Measurements from ENCODE around the gene BMPER. TPM values are rescaled to one million over a fixed set of nuclear protein-coding genes. Genes with fewer than 3 reads are reported as not detected.

BMPER gene
- total RNA-seq, 3 donors from 2014 or later (not counting 1 experiment from before 2014, with no cell fraction given) = 0.32 to 0.64 (median 0.50) TPM

- H3K27me3 Mint-ChIP-seq (ENCODE audit: low read depth in 2 of 2) = peaks cover 0 to 2% of the 10 kb centered on the region in 2 donors
- H3K27ac Mint-ChIP-seq = no peak overlapping the region
- intact Hi-C loops (cut with micrococcal nuclease) = no loop called here
- Histone ChIP-seq H3K4me3 (ENCODE audit: low read length) (no peak overlapping the region), H3K4me1 (ENCODE audit: control insufficient read depth, insufficient read depth, low read length) (no peaks in the 10 kb centered on the region), H3K36me3 (ENCODE audit: control insufficient read depth, insufficient read depth, low read length) (no peaks in the 10 kb centered on the region), H3K9me3 (ENCODE audit: control insufficient read depth, insufficient read depth, low read length) (no peaks in the 10 kb centered on the region), H3K27me3 (ENCODE audit: control insufficient read depth, insufficient read depth, low read length) (no peaks in the 10 kb centered on the region), H3K27ac (ENCODE audit: low read length) (no peak overlapping the region)
- 75% methylated on average over 5 of the region's 7 CpGs for WGBS (ENCODE audit: insufficient coverage)
- no peak for ATAC-seq
- peaks cover 0 to 2% of the 10 kb centered on the region in 2 donors for H3K9me3 Mint-ChIP-seq
- no peak for DNase-seq
- no peaks in the 10 kb centered on the region for H3K36me3 Mint-ChIP-seq
- H3K4me1 Mint-ChIP-seq = no peaks in the 10 kb centered on the region
- TF ChIP-seq, protein P1, sequence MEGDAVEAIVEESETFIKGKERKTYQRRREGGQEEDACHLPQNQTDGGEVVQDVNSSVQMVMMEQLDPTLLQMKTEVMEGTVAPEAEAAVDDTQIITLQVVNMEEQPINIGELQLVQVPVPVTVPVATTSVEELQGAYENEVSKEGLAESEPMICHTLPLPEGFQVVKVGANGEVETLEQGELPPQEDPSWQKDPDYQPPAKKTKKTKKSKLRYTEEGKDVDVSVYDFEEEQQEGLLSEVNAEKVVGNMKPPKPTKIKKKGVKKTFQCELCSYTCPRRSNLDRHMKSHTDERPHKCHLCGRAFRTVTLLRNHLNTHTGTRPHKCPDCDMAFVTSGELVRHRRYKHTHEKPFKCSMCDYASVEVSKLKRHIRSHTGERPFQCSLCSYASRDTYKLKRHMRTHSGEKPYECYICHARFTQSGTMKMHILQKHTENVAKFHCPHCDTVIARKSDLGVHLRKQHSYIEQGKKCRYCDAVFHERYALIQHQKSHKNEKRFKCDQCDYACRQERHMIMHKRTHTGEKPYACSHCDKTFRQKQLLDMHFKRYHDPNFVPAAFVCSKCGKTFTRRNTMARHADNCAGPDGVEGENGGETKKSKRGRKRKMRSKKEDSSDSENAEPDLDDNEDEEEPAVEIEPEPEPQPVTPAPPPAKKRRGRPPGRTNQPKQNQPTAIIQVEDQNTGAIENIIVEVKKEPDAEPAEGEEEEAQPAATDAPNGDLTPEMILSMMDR (IDR thresholded peaks at IDR 0.05) = no peak
- H3K4me3 Mint-ChIP-seq = no peak overlapping the region
Measured at GRCh38 chr7:34074421-34074820, 169.1 kb downstream of the BMPER start.

DNA sequence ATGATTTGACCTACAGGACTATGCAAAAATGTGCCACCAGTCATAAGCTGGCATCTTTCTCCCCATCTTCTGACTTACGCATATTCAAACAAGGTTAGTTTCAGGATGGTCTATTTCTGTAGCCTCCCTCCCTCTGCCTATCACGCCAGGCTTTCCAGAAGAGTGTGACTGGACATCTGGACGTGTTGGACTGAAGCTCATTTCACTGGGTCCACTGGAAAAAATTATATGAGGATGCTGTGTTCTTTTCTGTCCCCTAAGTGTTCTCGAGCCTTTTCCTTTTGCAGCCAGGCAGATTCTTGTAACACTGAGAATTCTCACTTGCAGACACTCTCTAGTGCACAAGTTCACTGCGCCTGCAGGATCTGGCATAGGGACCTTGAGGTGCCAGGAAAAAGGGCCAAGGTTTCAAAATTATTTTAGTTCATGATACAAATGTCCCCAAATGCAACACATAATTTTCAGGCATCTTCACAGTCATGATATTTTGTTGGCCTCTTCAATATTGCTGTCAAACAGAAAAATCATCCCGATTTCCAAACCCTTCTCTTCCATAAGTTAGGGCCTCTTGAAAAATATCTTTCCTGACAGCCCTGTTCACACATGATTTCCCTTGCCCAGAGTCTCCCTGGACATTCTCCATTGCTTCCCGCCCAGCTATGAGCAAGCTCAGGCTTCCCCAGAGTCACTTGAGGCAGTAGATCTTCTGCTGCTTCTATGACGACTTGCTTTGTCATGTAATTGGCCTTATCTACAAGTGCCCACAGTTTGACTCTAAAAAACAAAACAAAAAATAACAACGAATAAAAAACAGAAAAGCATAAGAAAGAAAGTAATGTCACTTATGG is 170.4 kb downstream of the BMPER start:
- H3K27ac ChIP-seq (ENCODE audit: low read length) = no peak overlapping the region
- H3K36me3 ChIP-seq (ENCODE audit: control insufficient read depth, insufficient read depth, low read length) = no peaks in the 10 kb centered on the region
- TF ChIP-seq, protein P1 (IDR thresholded peaks at IDR 0.05) = no peak
- no peaks in the 10 kb centered on the region for H3K27me3 ChIP-seq (ENCODE audit: control insufficient read depth, insufficient read depth, low read length)
- H3K9me3 ChIP-seq (ENCODE audit: control insufficient read depth, insufficient read depth, low read length) = no peaks in the 10 kb centered on the region
- no peak for ATAC-seq
- H3K4me1 Mint-ChIP-seq = no peaks in the 10 kb centered on the region
- 76% methylated on average over 8 of the region's 9 CpGs for WGBS (ENCODE audit: insufficient coverage)
- H3K4me3 ChIP-seq (ENCODE audit: low read length) = no peak overlapping the region
- no peak overlapping the region for H3K4me3 Mint-ChIP-seq
- H3K4me1 ChIP-seq (ENCODE audit: control insufficient read depth, insufficient read depth, low read length) = no peaks in the 10 kb centered on the region
- H3K27ac Mint-ChIP-seq = no peak overlapping the region
- no peaks in the 10 kb centered on the region for H3K36me3 Mint-ChIP-seq
- intact Hi-C loops (cut with micrococcal nuclease) = no loop called here
- H3K9me3 Mint-ChIP-seq = no peaks in the 10 kb centered on the region
- DNase-seq = no peak
- peaks cover 0 to 2% of the 10 kb centered on the region in 2 donors for H3K27me3 Mint-ChIP-seq (ENCODE audit: low read depth in 2 of 2)

- H3K27ac Mint-ChIP-seq = no peak overlapping the region
- no peaks in the 10 kb centered on the region for H3K27me3 ChIP-seq (ENCODE audit: control insufficient read depth, insufficient read depth, low read length)
- peaks cover 0 to 2% of the 10 kb centered on the region in 2 donors for H3K27me3 Mint-ChIP-seq (ENCODE audit: low read depth in 2 of 2)
- 94% methylated on average over 2 of the region's 2 CpGs for WGBS (ENCODE audit: insufficient coverage)
- H3K4me3 Mint-ChIP-seq = no peak overlapping the region
- H3K27ac ChIP-seq (ENCODE audit: low read length) = no peak overlapping the region
- H3K4me3 ChIP-seq (ENCODE audit: low read length) = no peak overlapping the region
- DNase-seq = no peak
- intact Hi-C loops (cut with micrococcal nuclease) = no loop called here
- no peaks in the 10 kb centered on the region for H3K4me1 ChIP-seq (ENCODE audit: control insufficient read depth, insufficient read depth, low read length)
- ATAC-seq = no peak
- H3K9me3 Mint-ChIP-seq = no peaks in the 10 kb centered on the region
- no peaks in the 10 kb centered on the region for H3K36me3 ChIP-seq (ENCODE audit: control insufficient read depth, insufficient read depth, low read length)
- no peaks in the 10 kb centered on the region for H3K36me3 Mint-ChIP-seq
- H3K9me3 ChIP-seq (ENCODE audit: control insufficient read depth, insufficient read depth, low read length) = no peaks in the 10 kb centered on the region
- TF ChIP-seq, protein P1 (IDR thresholded peaks at IDR 0.05) = no peak
- no peaks in the 10 kb centered on the region for H3K4me1 Mint-ChIP-seq
Measured at GRCh38 chr7:34077168-34077567, 171.8 kb downstream of the BMPER start.
